ENCODE data around the gene MYL12B.

DNA sequence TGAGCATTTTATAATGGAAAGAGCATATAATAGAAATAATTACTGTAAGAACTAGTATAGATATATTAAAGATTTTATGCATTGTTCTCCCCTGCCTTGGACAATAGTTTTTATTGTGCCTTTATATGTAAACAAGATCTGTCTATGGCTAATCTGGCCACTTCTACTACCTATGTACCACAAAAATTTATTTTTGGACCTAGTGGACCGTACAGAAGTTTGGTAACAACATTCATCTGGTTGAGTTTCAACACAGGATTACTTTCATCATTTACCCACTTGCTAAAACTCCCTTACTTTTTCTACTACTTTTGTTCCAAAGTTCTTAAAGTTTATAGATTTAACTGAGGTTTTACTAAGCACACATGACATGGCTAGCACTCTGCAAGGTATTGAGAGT, 28.9 kb upstream of the MYL12B start:
- TF ChIP-seq NRF1 (IDR thresholded peaks at IDR 0.05; ENCODE audit: low read depth, low read length) (no peak), CHD1 (IDR thresholded peaks at IDR 0.05; ENCODE audit: low read depth, low read length) (no peak), POLR2A (IDR thresholded peaks at IDR 0.05; ENCODE audit: control extremely low read depth in 1 of 2, low read depth in 2 of 2, low read length in 2 of 2) (no peak), EZH2 (IDR thresholded peaks at IDR 0.05; ENCODE audit: low read depth, low read length, severe bottlenecking) (no peak), HDAC6 (IDR thresholded peaks at IDR 0.05; ENCODE audit: low read depth, low read length) (no peak), POLR2AphosphoS5 (IDR thresholded peaks at IDR 0.05; ENCODE audit: low read depth, low read length) (no peak), POU5F1 (IDR thresholded peaks at IDR 0.05; ENCODE audit: low read depth, low read length) (no peak), JUN (IDR thresholded peaks at IDR 0.05; ENCODE audit: low read depth, low read length) (no peak), EGR1 (IDR thresholded peaks at IDR 0.05; ENCODE audit: borderline replicate concordance, low read depth, low read length) (no peak)
- TF ChIP-seq, protein P1, sequence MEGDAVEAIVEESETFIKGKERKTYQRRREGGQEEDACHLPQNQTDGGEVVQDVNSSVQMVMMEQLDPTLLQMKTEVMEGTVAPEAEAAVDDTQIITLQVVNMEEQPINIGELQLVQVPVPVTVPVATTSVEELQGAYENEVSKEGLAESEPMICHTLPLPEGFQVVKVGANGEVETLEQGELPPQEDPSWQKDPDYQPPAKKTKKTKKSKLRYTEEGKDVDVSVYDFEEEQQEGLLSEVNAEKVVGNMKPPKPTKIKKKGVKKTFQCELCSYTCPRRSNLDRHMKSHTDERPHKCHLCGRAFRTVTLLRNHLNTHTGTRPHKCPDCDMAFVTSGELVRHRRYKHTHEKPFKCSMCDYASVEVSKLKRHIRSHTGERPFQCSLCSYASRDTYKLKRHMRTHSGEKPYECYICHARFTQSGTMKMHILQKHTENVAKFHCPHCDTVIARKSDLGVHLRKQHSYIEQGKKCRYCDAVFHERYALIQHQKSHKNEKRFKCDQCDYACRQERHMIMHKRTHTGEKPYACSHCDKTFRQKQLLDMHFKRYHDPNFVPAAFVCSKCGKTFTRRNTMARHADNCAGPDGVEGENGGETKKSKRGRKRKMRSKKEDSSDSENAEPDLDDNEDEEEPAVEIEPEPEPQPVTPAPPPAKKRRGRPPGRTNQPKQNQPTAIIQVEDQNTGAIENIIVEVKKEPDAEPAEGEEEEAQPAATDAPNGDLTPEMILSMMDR (IDR thresholded peaks at IDR 0.05; ENCODE audit: control extremely low read depth in 1 of 3, insufficient read depth in 1 of 3, low read depth in 1 of 3, low read length in 3 of 3) = no peak

All from H1 (cell line).